Pulmonary artery endothelial cell (primary cell): Measurements from ENCODE around the gene FGF11. TPM values are rescaled to one million over a fixed set of nuclear protein-coding genes. Genes with fewer than 3 reads are reported as not detected.

Experiments used
- DNase-seq: peaks from one replicate; pipeline ENCODE4 v3.0.0-alpha.2; 2011; ENCODE audit warnings: low read depth, low spot score
- total RNA-seq: library from RNA; depleted of rRNA; stranded (reverse); fragments of >200 nt; gene quantifications from 2 replicates; pipeline ENCODE4 v1.2.3, GENCODE V29; 2014

The FGF11 gene
- total RNA-seq, 1 donor from 2014 or later, result 0.73 TPM

DNA sequence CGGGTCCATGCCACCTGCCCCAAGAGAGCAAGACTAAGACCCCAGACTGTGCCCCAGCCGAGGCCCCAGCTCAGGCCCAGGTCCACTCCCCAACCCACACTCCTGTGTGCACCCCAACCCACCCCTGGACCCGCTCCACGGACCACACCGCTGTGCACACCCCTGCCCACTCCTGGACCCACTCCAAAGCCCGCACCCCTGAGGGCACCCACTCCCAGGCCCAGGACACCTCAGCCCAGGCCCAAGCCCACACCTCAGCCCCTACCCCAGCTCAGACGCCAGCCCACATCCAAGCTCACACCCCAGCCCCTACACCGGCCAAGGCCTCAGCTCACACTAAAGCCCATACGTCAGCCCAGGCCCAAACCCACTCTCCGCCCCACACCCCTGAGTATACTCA is 9.6 kb upstream of the FGF11 start:
- no peak for DNase-seq

DNA sequence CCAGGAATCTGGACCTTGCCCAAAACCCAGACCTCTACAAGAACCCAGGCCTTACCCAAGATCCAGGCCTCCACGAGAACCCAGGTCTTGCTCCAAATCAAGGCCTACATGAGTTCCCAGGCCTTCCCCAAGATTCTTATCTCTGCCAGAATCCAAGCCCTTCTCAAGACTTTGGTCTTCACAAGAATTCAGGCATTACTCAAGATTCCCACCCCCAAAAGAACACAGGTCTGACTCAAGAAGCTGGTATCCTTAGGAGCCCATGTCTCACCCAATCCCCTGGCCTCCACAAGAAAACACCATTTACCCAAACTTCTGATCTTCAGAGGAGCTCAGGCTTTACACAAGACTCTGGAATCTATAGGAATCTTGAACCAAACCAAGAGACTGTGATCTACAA is 8.1 kb upstream of the FGF11 start:
- DNase-seq, result no peak

DNA sequence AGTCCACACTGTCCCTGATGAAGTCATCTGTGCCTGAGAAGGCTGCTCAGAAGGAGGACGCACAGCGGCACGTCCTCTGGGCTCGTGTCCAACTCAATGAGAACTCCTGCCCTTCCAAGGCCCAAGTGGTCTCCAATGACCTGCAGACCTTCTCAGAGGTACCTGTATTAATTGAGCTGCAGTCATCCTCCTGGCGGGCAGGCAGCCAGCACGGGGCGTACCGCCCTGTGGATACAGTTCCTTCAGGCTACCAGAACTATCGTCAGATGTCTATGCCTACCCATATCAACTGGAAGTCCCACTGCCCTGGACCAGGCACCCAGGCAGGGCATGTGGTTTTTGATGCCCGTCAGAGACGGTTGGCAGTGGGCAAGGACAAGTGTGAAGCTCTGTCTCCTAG is 7.0 kb upstream of the FGF11 start:
- DNase-seq, result no peak

DNA sequence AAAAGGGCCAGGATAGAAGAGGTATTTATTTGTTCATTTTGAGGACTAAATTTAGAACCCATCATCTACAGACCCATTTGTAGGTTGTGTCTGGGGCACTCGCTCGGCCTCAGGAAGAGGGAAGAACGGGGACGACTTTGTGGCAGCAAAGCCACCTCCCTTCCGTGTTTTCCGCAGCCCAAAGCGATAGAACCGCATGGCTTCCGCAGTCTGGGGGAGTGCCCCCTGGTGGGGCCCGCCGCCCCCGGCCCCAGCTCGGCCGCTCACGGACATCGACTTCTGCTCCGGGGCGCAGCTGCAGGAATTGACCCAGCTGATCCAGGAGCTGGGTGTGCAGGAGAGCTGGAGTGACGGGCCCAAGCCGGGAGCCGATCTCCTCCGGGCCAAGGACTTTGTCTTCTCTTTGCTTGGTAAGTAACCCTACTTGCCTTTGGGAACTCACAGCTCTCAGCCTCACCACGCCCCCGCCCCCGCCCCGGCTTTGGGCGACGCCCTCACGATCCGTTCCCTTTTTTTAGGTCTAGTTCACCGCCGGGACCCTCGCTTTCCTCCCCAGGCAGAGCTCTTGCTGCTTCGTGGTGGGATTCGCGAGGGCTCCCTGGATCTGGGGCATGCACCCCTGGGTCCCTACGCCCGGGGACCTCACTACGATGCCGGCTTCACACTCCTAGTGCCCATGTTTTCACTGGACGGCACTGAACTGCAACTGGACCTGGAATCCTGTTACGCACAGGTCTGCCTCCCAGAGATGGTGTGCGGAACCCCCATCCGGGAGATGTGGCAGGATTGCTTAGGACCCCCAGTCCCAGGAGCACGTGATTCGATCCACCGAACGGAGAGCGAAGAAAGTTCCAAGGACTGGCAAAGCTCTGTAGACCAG is 3.4 kb upstream of the FGF11 start:
- DNase-seq, result no peak

DNA sequence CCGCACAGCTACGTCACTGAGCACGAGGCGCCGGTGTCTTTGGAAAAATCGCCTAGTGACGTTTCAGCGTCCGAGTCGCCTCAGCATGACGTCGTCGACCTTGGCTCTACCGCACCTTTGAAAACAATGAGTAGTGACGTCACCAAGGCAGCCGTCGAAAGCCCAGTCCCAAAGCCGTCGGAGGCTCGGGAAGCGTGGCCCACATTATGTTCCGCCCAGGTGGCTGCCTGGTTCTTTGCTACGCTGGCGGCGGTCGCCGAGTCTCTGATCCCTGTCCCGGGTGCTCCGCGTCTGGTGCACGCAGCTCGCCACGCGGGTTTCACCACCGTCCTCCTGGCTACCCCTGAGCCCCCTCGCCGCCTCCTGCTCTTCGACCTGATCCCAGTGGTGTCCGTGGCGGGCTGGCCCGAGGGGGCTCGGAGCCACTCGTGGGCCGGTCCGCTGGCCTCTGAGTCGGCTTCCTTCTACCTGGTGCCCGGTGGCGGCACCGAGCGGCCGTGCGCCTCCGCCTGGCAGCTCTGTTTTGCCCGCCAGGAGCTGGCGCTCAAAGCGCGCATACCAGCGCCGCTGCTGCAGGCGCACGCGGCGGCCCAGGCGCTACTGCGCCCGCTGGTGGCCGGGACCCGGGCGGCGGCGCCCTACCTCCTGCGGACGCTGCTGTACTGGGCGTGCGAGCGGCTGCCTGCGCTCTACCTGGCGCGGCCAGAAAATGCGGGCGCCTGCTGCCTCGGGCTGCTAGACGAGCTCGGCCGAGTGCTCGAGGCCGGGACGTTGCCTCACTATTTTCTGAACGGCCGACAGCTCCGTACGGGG is 2.5 kb upstream of the FGF11 start:
- peak; percentile 37 for DNase-seq

DNA sequence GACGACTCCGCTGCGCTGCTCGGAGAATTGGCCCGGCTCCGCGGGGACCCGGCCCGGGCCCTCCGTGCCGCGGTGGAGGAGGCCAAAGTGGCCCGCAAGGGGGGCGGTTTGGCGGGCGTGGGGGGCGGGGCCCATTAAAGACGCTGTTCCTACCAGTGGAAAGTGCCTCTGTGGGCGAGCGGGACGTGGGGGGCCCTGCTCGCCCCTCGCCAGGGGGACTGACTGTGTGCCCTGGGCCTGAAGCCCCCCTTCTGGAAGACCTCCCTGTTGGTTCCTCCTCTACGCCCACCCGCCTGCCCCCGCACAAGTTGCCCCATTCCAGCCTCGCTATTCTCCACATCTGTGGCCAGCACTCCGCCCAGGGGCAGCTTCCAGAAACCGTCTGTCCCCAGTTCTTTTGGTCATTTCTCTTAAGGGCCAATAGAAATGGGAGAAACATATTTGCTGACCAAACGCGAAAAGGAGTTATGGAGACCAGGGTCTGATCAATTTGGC is 1.9 kb upstream of the FGF11 start:
- DNase-seq, result no peak

DNA sequence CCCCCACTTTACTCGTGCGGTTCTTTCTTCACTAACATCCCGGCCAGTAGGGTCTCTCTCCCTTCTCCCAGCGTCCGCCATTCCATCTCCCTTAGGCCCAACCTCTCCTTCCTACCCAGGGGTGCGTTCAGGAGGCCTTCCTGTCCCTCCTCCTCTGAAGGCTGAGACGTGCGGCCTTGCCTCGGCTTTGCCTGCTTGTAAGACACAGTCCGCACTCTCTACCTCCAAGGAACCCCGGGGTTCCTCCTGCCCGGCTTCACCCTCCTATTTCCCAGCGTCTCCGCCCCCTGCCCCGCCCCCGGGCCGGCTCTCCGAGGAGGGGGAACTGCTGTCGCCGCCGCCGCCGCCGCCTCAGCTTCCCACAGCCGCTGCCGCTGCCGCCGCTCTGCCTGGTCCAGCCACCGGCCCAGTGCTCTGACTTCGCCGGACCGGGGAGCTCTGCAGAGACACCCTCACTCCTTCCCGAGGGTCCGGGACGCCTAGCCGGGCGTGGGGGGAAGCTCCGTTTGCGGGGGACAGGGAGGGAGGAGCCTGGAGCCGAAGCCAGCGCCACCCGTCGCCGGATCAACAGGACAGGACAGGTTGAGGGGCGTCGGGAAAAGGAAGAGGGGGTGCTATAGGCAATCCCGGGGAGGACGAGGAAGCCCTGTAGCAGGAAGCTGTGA is 1.2 kb upstream of the FGF11 start:
- no peak for DNase-seq

DNA sequence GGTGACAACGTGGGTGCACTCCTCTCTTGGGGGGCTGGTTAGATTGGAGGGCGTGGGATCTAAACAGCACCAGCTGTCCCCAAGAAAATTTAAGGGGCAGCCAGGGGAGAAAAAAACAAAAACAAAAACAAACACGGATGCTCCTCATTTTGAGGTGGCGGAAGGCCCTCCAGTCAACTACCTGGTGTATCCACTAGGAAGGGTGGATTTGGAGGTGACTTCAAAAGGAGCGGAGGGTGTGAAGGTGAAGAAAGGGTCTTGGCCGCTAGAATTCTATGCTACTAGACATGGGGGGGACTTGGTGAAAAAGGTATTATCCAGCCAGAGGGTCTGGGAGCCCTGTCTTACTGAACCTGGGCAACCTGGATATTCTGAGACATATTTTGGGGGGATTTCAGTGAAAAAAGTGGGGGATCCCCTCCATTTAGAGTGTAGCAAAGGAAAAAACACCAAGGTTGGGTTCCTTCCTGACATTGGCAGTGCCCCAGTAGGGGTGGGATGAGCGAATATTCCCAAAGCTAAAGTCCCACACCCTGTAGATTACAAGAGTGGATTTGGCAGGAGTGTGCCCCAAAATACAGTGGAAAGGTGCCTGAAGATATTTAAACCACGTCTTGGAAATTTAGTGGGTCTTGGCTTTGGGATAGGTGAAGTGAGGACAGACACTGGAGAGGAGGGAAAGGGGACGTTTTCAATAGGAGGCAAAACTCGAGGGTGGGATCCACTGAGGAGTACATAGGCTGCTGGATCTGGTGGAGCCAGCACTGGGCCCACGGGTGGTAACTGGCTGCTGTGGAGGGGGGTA is 454 bp upstream of the FGF11 start:
- DNase-seq, result no peak

DNA sequence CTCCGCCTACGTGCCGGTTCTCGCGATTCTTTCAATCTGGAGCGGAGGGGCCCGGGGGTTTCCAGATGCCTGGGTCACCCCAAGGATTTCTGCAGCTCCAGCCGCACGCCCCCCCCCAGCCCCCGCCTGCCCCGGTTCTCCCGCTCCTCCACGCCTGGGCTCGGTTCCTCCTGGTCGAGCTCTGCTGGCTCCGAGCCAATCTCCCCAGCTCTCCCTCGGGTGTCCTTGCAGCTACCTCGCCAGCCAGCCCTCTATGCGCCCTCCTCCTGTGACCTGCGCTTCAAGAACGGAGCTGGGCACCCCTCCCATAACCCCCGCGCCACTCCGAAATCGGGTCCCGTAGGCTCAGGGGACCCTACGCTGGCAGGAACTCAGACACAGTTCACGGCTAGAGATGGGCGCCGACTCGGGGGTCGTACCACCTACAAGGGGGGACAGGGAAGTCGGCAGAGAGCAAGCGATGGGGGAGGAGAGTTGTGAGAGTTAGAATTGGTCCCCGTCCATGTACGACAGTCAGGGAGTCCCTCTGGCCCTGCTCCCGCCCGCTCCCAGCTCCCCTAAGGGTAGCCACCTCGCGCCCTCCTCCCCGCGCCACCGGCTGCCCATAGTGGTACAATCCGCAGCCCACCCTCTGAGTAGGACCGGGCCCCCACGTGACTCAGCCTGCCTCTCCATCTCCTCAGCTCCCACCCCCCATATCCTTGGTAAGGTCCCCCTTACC is 961 bp downstream of the FGF11 start:
- no peak for DNase-seq

DNA sequence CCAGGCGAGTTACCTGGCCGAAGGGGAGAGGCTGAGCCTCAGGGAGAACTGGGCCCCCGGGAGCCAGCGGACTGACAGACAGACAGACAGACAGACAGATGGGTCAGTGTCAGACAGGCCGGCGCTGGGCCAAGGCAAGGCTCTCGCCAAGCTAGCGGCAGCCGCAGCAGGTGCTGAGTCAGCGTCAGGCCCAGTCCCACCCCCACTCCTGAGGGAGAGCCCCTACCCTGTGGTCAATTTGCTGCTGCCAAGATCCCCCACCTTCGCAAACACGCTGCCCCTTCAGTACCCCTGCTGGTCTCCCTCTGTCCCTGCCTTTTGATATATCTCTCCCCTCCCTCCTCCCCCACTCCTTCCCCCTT is 1.5 kb downstream of the FGF11 start:
- DNase-seq, result no peak

DNA sequence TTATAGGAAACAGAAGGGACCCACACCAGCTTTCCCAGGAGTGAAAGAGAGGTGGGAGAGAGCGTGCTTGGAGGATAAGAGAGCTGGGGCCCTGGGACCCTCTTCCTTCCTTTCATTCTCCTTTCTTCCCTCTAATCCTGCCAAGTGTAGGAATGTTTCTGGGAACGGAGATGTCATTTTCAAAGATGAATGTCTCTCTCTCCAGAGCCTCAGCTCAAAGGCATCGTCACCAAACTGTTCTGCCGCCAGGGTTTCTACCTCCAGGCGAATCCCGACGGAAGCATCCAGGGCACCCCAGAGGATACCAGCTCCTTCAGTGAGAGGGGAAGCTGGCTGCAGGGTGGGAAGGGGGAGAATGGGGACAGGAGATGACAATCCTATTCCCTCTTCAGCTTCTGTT is 2.0 kb downstream of the FGF11 start:
- DNase-seq, result no peak

DNA sequence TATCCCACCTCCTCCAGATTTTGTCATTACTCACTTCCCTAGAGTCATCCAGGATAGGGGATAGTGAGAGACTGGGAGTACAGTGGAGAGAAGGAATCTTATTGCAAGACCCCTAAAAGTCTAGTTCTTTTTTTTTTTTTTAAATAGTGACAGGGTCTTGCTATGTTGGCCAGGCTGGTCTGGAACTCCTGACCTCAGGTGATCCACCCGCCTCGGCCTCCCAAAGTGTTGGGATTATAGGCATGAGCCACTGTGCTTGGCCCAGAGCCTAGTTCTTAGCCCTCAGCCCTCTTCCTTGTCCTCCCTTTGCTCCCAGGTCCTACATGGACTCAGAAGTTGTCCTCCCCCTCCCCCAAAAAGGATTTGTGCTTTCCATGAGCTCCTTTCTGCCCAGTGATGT is 2.8 kb downstream of the FGF11 start:
- DNase-seq, result no peak

DNA sequence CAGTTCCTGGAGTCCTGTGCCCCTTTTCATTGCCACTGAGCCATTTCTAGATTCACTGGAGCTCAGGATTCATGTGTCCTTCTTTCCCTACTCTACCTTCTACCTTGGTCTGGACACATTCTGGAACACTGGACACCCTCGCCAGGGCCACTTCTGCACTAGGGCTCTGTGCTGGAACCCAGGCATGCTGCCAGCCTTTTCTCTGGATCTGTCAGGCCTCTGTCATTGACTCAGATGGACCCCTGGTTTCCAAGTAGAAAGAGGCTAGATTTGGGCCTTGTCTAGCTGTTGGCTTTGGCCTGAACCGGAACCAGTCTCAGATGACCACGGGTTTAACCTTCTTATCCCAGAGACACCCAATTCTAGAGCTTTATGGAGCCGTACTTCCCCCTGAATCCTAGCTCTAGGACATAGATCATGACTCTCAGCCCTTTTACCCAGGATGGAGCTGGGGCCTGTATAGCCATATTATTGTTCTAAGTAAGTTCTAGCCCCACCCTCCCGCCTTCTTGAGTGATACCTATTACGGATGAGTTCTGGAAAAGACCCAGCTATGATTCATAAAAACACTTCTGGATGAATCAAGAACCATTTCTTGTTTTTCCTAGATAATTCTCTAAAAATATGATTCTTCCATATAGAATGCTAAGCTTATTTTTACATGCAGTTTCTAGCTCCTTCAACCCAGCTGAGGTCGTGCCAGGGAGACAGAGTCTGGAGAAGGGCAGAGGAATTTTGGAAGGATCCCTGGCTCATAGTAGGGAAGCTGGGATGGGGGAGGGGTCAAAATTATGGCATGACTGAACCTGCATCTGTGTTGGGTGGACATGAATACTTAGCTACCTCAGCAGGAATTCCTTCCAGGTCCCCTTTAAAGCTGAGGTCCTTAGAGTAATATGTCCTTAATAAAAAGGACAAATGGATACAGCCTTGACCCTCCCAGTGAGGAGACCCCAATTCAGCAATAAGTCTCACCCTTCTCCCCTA is 4.5 kb downstream of the FGF11 start:
- no peak for DNase-seq

DNA sequence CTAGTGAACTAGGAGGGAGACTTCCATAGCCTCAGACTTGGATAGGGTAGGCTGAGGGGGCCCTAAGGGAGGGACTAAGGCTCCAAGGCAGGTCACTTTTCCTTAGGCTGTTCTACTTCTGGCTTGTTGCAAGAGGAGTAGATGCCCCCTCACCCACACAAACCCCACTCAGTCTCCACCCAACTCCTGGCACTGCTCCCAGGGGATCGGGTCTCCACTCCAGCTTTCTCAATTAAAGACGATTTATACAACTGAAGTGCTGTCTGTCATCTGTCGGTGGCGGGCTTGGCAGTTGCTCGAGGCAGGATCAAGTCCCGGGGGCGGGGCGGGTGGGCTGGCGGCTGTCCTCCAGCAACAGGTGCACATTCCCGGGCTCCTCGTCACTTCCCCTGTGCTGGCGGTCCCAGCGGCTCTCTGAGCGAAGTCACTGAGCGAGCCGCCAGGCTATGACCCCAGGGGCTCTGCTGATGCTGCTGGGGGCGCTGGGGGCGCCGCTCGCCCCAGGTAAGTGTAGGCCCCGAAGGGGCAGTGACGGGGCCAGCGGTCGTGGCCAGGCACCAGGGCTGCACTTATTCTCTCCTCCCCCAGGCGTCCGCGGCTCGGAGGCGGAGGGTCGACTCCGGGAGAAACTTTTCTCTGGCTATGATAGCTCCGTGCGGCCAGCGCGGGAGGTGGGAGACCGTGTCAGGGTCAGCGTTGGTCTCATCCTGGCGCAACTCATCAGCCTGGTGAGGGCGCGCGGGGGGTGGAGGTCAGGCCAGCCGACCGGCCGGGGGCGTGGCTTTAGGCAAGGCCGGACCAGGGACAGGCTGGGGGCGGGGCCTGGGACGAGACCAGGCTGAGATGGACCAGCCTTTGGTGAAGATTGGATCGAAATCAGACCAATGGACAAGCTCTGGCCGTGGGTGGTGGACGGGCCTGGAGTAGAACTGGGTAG is 5.6 kb downstream of the FGF11 start, which contains the start of gene CHRNB1:
TSS of gene CHRNB1 (plus strand) at position 380 of the 937 bp plus-strand sequence. CDS start at position 447, 67 bp downstream.
- DNase-seq, result no peak

DNA sequence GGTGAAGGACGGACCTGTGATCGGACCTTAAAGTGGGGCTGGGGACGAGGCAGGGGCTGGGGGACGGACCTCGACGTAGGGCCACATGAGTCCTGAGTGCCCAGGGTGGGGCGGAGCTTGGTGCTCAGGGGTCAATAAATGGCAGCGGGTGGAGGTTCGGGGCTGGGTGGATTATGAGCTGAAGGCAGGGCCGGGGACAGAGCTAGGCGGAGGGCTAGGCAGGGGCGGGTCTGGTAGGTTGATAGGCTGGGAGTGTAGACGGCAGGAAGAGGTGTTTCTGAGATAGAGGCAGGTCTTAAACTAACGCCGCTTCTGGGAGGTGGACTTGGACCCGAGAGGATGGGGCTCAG is 6.3 kb downstream of the FGF11 start:
- DNase-seq, result no peak

DNA sequence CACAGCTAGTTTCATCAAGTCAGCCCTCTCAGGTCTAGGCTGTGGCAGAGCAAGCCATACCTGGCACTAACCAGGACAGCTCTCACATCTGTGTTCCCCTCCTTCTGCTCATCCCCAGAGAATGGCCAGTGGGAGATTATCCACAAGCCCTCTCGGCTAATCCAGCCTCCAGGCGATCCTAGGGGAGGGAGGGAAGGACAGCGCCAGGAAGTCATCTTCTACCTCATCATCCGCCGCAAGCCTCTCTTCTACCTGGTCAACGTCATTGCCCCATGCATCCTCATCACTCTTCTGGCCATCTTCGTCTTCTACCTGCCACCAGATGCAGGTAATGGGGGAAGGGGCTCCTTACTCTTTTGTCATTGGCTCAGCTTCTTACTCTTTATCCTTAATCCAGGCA is 9.1 kb downstream of the FGF11 start:
- DNase-seq, result no peak

DNA sequence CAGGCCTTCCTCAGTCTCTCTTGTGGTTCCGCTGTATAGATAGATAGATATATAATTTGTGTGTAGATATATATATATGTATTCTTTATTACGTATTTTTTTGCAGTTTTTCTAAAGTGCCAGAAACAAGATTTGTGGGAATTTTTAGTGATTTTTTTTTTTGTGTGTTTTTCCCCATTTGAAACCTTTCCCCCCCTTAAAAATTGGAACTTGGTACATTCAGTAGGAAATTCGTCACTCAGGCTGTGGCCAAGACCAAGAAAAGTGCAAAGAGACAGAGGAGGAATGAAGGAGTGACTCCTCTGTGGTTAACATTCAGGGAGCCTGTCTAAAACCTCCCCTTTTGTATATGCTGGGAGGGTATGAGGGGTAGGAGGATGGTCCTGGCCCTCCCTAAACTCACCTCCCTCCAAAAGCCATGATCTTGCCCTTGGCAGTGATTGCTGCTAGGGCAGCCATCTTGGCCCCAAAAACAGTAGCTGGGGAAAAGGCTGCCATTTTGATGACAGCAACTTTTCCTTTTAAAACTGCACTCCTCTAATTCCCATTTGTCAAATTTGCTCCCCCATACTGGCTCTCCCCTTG is 20.7 kb downstream of the FGF11 start:
- DNase-seq, result no peak
